H9 (cell line): Measurements from ENCODE around the gene RNF180. TPM values are rescaled to one million over a fixed set of nuclear protein-coding genes. Genes with fewer than 3 reads are reported as not detected.

Experiments used
- DNase-seq: peaks from one replicate; pipeline ENCODE4 v3.0.0-alpha.2; 2017
- H2AFZ ChIP-seq: one replicate; pipeline ENCODE4 v1.6.1; 2013; ENCODE audit warnings: mild to moderate bottlenecking, low read length, control low read depth, moderate library complexity
- H2AK5ac ChIP-seq: 2 replicates; pipeline ENCODE4 v1.6.1; 2013; ENCODE audit warnings: low read length, control low read depth, mixed read lengths; ENCODE audit not compliant: insufficient read length
- H2BK120ac ChIP-seq: one replicate; pipeline ENCODE4 v1.6.1; 2013; ENCODE audit warnings: low read depth, mild to moderate bottlenecking, low read length, control low read depth, inconsistent platforms; ENCODE audit not compliant: poor library complexity, severe bottlenecking
- H2BK12ac ChIP-seq: 2 replicates; pipeline ENCODE4 v1.6.1; 2013; ENCODE audit warnings: low read length, control low read depth, mixed read lengths, low read depth; ENCODE audit not compliant: insufficient read length
- H2BK15ac ChIP-seq: 2 replicates; pipeline ENCODE4 v1.6.1; 2013; ENCODE audit warnings: low read depth, low read length, control low read depth
- H2BK20ac ChIP-seq: one replicate; pipeline ENCODE4 v1.6.1; 2013; ENCODE audit warnings: low read depth, mild to moderate bottlenecking, low read length, control low read depth, inconsistent platforms; ENCODE audit not compliant: poor library complexity, severe bottlenecking
- H2BK5ac ChIP-seq: 2 replicates; pipeline ENCODE4 v1.6.1; 2013; ENCODE audit warnings: low read length, control low read depth, mixed read lengths; ENCODE audit not compliant: insufficient read length
- H3K14ac ChIP-seq: 2 replicates; pipeline ENCODE4 v1.6.1; 2013; ENCODE audit warnings: low read length, control low read depth; ENCODE audit not compliant: insufficient read depth
- H3K18ac ChIP-seq: 2 replicates; pipeline ENCODE4 v1.6.1; 2013; ENCODE audit warnings: low read depth, mild to moderate bottlenecking, mixed read lengths, low read length, control low read depth; ENCODE audit not compliant: insufficient read length
- H3K23ac ChIP-seq: 2 replicates; pipeline ENCODE4 v1.6.1; 2013; ENCODE audit warnings: low read length, control low read depth, mixed read lengths, low read depth; ENCODE audit not compliant: insufficient read length
- H3K23me2 ChIP-seq: 2 replicates; pipeline ENCODE4 v1.6.1; 2013; ENCODE audit warnings: low read depth, mild to moderate bottlenecking, mixed read lengths, low read length, control low read depth; ENCODE audit not compliant: insufficient read length, poor library complexity, severe bottlenecking
- H3K27ac ChIP-seq: 2 replicates; pipeline ENCODE4 v1.5.1; 2013; ENCODE audit warnings: low read length, control low read depth, mixed read lengths, low read depth; ENCODE audit not compliant: insufficient read length
- H3K27me3 ChIP-seq: 2 replicates; pipeline ENCODE4 v1.6.1; 2013; ENCODE audit warnings: low read length, control low read depth, inconsistent platforms; ENCODE audit not compliant: insufficient read depth
- H3K4ac ChIP-seq: 2 replicates; pipeline ENCODE4 v1.6.1; 2013; ENCODE audit warnings: low read depth, mild to moderate bottlenecking, control low read depth, inconsistent platforms, low read length, moderate library complexity
- H3K4me1 ChIP-seq: 2 replicates; pipeline ENCODE4 v1.6.1; 2013; ENCODE audit warnings: low read length, control low read depth, inconsistent platforms; ENCODE audit not compliant: insufficient read depth
- H3K4me2 ChIP-seq: 2 replicates; pipeline ENCODE4 v1.6.1; 2013; ENCODE audit warnings: low read length, control low read depth, mixed read lengths; ENCODE audit not compliant: insufficient read length, insufficient read depth
- H3K56ac ChIP-seq: 2 replicates; pipeline ENCODE4 v1.6.1; 2013; ENCODE audit warnings: low read depth, mild to moderate bottlenecking, mixed read lengths, low read length, control low read depth; ENCODE audit not compliant: insufficient read length
- H3K79me1 ChIP-seq: 2 replicates; pipeline ENCODE4 v1.6.1; 2013; ENCODE audit warnings: low read depth, mild to moderate bottlenecking, moderate library complexity, low read length, control low read depth, inconsistent platforms; ENCODE audit not compliant: insufficient read depth, poor library complexity, severe bottlenecking
- H3K79me2 ChIP-seq: 2 replicates; pipeline ENCODE4 v1.6.1; 2013; ENCODE audit warnings: low read length, control low read depth, inconsistent platforms; ENCODE audit not compliant: insufficient read depth
- H3K9ac ChIP-seq: 2 replicates; pipeline ENCODE4 v1.6.1; 2013; ENCODE audit warnings: low read length, control low read depth, mixed read lengths; ENCODE audit not compliant: insufficient read length; ENCODE audit errors: extremely low read depth
- H3K9me3 ChIP-seq: one replicate; pipeline ENCODE4 v1.6.1; 2013; ENCODE audit warnings: low read depth, low read length, inconsistent platforms; ENCODE audit not compliant: control insufficient read depth
- H3T11ph ChIP-seq: one replicate; pipeline ENCODE4 v1.6.1; 2013; ENCODE audit warnings: mild to moderate bottlenecking, low read length, control low read depth, inconsistent platforms
- H4K20me1 ChIP-seq: one replicate; pipeline ENCODE4 v1.6.1; 2013; ENCODE audit not compliant: control insufficient read depth, insufficient read length, insufficient read depth
- H4K5ac ChIP-seq: 2 replicates; pipeline ENCODE4 v1.6.1; 2013; ENCODE audit warnings: low read depth, mild to moderate bottlenecking, mixed read lengths, low read length, control low read depth; ENCODE audit not compliant: insufficient read length
- H4K8ac ChIP-seq: replicated peaks from 2 replicates; pipeline ENCODE4 v1.6.1; 2013; ENCODE audit warnings: low read length, control low read depth, mixed read lengths, low read depth; ENCODE audit not compliant: insufficient read length
- H4K91ac ChIP-seq: 2 replicates; pipeline ENCODE4 v1.6.1; 2013; ENCODE audit warnings: low read depth, mild to moderate bottlenecking, moderate library complexity, mixed read lengths, low read length, control low read depth; ENCODE audit not compliant: insufficient read length
- H3K27ac Mint-ChIP-seq, 3 experiments: 2 replicates in 2 of 3; 3 replicates in 1 of 3; pipeline ENCODE4 v1.8.0; 2020 to 2021; ENCODE audit warnings: mixed read lengths in 3 of 3, mild to moderate bottlenecking in 1 of 3, moderate library complexity in 1 of 3
- H3K27me3 Mint-ChIP-seq: 2 replicates; pipeline ENCODE4 v1.8.0; 2021; ENCODE audit warnings: low read depth, mild to moderate bottlenecking, moderate library complexity, mixed read lengths
- H3K36me3 Mint-ChIP-seq, 3 experiments: 2 replicates in 2 of 3; 3 replicates in 1 of 3; pipeline ENCODE4 v1.8.0; 2020 to 2021; ENCODE audit warnings: low read depth in 3 of 3, mixed read lengths in 3 of 3; ENCODE audit not compliant: insufficient read depth in 1 of 3
- H3K4me1 Mint-ChIP-seq, 2 experiments: 2 replicates each; pipeline ENCODE4 v1.8.0; 2020; ENCODE audit warnings: mixed read lengths in 2 of 2
- H3K4me3 Mint-ChIP-seq, 2 experiments: 2 replicates in 1 of 2; 3 replicates in 1 of 2; pipeline ENCODE4 v1.8.0; 2020 to 2021; ENCODE audit warnings: mild to moderate bottlenecking in 2 of 2, mixed read lengths in 2 of 2, moderate library complexity in 1 of 2
- H3K9me3 Mint-ChIP-seq, 2 experiments: 2 replicates in 1 of 2; 3 replicates in 1 of 2; pipeline ENCODE4 v1.8.0; 2020; ENCODE audit warnings: mild to moderate bottlenecking in 2 of 2, mixed read lengths in 2 of 2, moderate library complexity in 1 of 2
- WGBS: extraction: QIAGEN DNeasy Blood & Tissue Kit; methylation state at CpG from one replicate; pipeline ENCODE4 v1.1.7; 2013; ENCODE audit warnings: missing lambda C conversion rate, low lambda C conversion rate, mixed read lengths; ENCODE audit not compliant: insufficient read length; ENCODE audit errors: extremely low coverage; 5-methylcytosine and 5-hydroxymethylcytosine counted together
- total RNA-seq: library from RNA; stranded (reverse); gene quantifications from 2 replicates; pipeline ENCODE4 v1.2.1, GENCODE V29; 2021
- TF ChIP-seq, protein P1 (sequence below): fragments of 200-600 bp; sonication (generic); conservative IDR thresholded peaks from 3 replicates; pipeline ENCODE4 v1.8.0; 2021; ENCODE audit warnings: antibody characterized with exemption, mild to moderate bottlenecking

RNF180 gene
- total RNA-seq, 1 experiment from 2014 or later: 2.5 TPM

DNA sequence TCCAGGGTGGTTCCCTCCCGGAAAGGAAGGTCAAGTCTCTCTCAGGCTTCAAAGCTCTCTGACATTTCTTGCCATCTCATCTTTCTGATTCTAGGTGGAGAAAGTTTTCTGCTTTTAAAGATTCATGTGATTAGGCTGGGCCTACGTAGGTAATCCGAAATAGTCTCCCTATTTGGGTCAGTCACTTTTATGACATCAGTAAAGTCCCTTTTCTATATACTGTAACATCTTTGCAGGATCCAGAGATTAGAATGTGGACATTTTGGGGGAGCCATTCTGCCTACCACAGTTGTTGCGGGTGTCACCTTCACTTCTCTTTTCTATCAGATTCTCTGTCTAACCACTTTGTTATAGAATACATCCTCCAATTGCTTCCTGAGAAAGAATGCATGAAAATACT, 1.9 kb upstream of the RNF180 start:
- Mint-ChIP-seq H3K27ac (no peak overlapping the region), H3K4me3 (no peak overlapping the region), H3K27me3 (peaks cover 32% of the 10 kb centered on the region), H3K36me3 (no peaks in the 10 kb centered on the region), H3K4me1 (peaks cover 8% of the 10 kb centered on the region in 2 experiments; a peak in 3 of 4 replicates), H3K9me3 (no peaks in the 10 kb centered on the region)
- no peak overlapping the region for H3K9ac ChIP-seq
- no peak overlapping the region for H3K18ac ChIP-seq
- H3K9me3 ChIP-seq: no peaks in the 10 kb centered on the region
- no peak overlapping the region for H3K56ac ChIP-seq
- H3K79me2 ChIP-seq: no peaks in the 10 kb centered on the region
- no peak overlapping the region for H2BK12ac ChIP-seq
- H2BK120ac ChIP-seq: no peak overlapping the region
- DNase-seq: no peak
- no peak overlapping the region for H2BK5ac ChIP-seq
- peaks cover 2% of the 10 kb centered on the region; the same call in 1 of the 2 replicates for H3K27me3 ChIP-seq
- no peak overlapping the region for H2AFZ ChIP-seq
- no peak overlapping the region for H4K5ac ChIP-seq
- TF ChIP-seq, protein P1, sequence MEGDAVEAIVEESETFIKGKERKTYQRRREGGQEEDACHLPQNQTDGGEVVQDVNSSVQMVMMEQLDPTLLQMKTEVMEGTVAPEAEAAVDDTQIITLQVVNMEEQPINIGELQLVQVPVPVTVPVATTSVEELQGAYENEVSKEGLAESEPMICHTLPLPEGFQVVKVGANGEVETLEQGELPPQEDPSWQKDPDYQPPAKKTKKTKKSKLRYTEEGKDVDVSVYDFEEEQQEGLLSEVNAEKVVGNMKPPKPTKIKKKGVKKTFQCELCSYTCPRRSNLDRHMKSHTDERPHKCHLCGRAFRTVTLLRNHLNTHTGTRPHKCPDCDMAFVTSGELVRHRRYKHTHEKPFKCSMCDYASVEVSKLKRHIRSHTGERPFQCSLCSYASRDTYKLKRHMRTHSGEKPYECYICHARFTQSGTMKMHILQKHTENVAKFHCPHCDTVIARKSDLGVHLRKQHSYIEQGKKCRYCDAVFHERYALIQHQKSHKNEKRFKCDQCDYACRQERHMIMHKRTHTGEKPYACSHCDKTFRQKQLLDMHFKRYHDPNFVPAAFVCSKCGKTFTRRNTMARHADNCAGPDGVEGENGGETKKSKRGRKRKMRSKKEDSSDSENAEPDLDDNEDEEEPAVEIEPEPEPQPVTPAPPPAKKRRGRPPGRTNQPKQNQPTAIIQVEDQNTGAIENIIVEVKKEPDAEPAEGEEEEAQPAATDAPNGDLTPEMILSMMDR: no peak
- H4K20me1 ChIP-seq: no peaks in the 10 kb centered on the region
- no peak overlapping the region for H3K4ac ChIP-seq
- no peaks in the 10 kb centered on the region for H3K4me1 ChIP-seq
- no peak overlapping the region for H2AK5ac ChIP-seq
- no peak overlapping the region for H4K8ac ChIP-seq
- no peak overlapping the region for H2BK20ac ChIP-seq
- no peak overlapping the region for H3T11ph ChIP-seq
- H3K27ac ChIP-seq: no peak overlapping the region
- H3K23me2 ChIP-seq: peaks cover 7% of the 10 kb centered on the region
- H3K79me1 ChIP-seq: no peaks in the 10 kb centered on the region
- no CpG with 5 or more reads among the region's 4 CpGs for WGBS
- H3K14ac ChIP-seq: no peak overlapping the region
- H3K23ac ChIP-seq: no peak overlapping the region
- no peak overlapping the region for H3K4me2 ChIP-seq
- H4K91ac ChIP-seq: no peak overlapping the region
- no peak overlapping the region for H2BK15ac ChIP-seq
